ENCODE results near the gene PZP.
"Not testable (repeated sequence)": the region's sequence is repeated elsewhere in the genome, so short reads cannot be mapped to it uniquely, and the experiment has no call there.

GRCh38 chr12:9240004-9240635 lies 31.9 kb upstream of the PZP start:
- not testable (repeated sequence) for TF ChIP-seq CTCF, POLR2A, EP300 (IDR thresholded peaks at IDR 0.05)

Measured in stomach (tissue), 4 donors.